ENCODE data around the gene CD8B2.
A peak's percentile ranks its signal among the peaks of the same experiment; 100 is the strongest.

Gene CD8B2

DNA sequence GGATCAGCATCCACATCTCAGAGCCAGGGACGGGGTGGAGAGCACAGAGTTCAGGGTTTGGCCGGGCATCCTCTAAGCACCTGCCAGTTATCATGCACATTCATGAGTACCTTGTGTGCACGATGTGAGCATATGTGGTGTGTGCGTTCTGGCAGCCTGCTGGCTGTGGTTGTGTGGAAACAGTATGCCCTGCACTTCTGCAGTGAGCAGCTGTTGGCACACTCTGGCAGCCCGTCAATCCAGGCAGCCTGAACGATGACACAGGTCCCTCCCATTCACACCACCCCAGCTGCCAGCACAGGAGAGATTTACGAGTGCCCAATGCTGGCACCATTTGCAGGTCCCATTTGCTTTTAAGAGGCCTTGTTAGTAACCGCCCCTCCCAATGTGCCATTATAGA is 74.2 kb downstream of the CD8B2 start:
- no peak overlapping the region for H2AFZ ChIP-seq (ENCODE audit: low read depth, low read length)
- no peak overlapping the region for H3K27ac ChIP-seq (ENCODE audit: low read length)
- no peaks in the 10 kb centered on the region for H3K27me3 ChIP-seq (ENCODE audit: low read depth, low read length)
- H3K4me2 ChIP-seq (ENCODE audit: low read length) = no peak overlapping the region
- H3K4me1 ChIP-seq (ENCODE audit: low read length) = peaks cover 3% of the 10 kb centered on the region; the same call in 1 of the 2 replicates
- no peaks in the 10 kb centered on the region for H3K9me3 ChIP-seq (ENCODE audit: insufficient read depth, low read length)
- no peaks in the 10 kb centered on the region for H3K79me2 ChIP-seq (ENCODE audit: low read length)
- no peak overlapping the region for H3K9ac ChIP-seq (ENCODE audit: low read length)
- no peak for TF ChIP-seq EZH2phosphoT487 (IDR thresholded peaks at IDR 0.05; ENCODE audit: low read depth)
- TF ChIP-seq, protein P1, sequence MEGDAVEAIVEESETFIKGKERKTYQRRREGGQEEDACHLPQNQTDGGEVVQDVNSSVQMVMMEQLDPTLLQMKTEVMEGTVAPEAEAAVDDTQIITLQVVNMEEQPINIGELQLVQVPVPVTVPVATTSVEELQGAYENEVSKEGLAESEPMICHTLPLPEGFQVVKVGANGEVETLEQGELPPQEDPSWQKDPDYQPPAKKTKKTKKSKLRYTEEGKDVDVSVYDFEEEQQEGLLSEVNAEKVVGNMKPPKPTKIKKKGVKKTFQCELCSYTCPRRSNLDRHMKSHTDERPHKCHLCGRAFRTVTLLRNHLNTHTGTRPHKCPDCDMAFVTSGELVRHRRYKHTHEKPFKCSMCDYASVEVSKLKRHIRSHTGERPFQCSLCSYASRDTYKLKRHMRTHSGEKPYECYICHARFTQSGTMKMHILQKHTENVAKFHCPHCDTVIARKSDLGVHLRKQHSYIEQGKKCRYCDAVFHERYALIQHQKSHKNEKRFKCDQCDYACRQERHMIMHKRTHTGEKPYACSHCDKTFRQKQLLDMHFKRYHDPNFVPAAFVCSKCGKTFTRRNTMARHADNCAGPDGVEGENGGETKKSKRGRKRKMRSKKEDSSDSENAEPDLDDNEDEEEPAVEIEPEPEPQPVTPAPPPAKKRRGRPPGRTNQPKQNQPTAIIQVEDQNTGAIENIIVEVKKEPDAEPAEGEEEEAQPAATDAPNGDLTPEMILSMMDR (IDR thresholded peaks at IDR 0.05; ENCODE audit: low read depth, low read length) = no peak
- H4K20me1 ChIP-seq (ENCODE audit: insufficient read depth, low read length) = no peaks in the 10 kb centered on the region
- H3K4me3 ChIP-seq (ENCODE audit: low read length) = no peak overlapping the region
- H3K36me3 ChIP-seq (replicated peaks; ENCODE audit: low read depth, low read length) = no peaks in the 10 kb centered on the region

DNA sequence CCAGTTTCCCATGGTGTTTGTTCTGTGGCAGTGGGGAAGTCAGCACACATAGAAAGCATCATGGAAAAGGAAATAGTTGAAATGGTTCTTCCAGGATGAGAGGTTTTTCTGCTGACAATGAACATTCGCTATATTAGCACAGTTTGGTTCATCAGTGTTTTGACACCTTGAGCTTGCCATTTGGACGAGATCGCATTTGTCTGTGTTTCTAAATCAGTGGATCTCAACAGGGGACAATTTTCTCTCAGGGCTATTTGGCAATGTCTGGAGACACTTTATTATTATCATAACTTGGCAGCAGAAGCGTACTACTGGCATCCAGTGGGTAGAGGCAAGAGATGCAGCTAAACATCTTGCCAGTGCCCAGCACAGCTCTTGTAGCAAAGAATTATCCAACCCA is 74.6 kb downstream of the CD8B2 start:
- H3K4me3 ChIP-seq (ENCODE audit: low read length) = no peak overlapping the region
- H3K4me1 ChIP-seq (ENCODE audit: low read length) = peaks cover 3% of the 10 kb centered on the region; the same call in 1 of the 2 replicates
- no peak overlapping the region for H3K9ac ChIP-seq (ENCODE audit: low read length)
- no peak overlapping the region for H3K27ac ChIP-seq (ENCODE audit: low read length)
- no peak for TF ChIP-seq EZH2phosphoT487 (IDR thresholded peaks at IDR 0.05; ENCODE audit: low read depth)
- TF ChIP-seq, protein P1 (IDR thresholded peaks at IDR 0.05; ENCODE audit: low read depth, low read length) = no peak
- H2AFZ ChIP-seq (ENCODE audit: low read depth, low read length) = no peak overlapping the region
- no peak overlapping the region for H3K4me2 ChIP-seq (ENCODE audit: low read length)
- H4K20me1 ChIP-seq (ENCODE audit: insufficient read depth, low read length) = no peaks in the 10 kb centered on the region
- no peaks in the 10 kb centered on the region for H3K27me3 ChIP-seq (ENCODE audit: low read depth, low read length)
- no peaks in the 10 kb centered on the region for H3K36me3 ChIP-seq (replicated peaks; ENCODE audit: low read depth, low read length)
- no peaks in the 10 kb centered on the region for H3K79me2 ChIP-seq (ENCODE audit: low read length)
- no peaks in the 10 kb centered on the region for H3K9me3 ChIP-seq (ENCODE audit: insufficient read depth, low read length)

DNA sequence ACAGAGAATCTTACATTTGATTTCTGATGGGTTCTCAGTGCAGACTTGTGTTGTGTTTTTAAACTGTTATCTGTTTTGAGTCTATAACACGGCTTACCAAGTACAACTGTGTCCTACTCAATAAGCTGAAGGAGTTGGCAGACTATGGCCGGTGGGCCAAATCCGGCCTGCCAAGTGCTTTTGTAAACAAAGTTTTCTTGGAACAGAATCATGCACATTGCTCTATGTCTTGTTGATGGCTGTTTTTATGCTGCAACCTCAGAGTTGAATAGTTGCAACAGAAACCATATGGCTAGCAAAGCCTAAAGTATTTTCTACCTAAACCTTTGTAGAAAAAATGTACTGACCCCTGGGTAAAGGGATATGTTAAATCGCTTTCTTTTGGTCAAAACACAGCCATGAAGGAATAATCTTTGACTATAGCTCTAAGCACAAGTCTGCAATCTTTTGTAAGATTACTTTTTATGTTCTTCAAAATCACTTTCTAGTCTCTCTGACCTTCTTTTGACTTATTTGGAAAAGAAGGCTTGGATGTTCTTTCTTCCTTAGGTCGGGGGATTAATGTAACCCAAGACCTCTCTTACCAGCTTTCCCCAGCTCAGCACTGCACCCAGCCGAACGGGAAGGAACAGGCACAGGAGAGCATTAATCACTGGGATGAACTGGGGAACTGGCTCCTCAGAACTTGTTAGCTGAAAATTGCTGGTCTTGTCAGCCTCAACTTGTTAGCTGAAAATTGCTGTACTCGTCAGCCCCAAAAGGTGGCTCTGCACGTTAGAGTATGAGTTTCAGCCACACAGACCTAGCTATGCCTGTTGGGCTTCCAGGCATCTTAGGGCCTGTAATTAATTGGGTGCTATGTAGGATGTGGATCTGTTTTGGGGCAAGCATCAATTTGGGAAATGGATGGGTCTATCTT is 75.4 kb downstream of the CD8B2 start:
- Histone ChIP-seq H3K27me3 (ENCODE audit: low read depth, low read length) (no peaks in the 10 kb centered on the region), H3K4me2 (ENCODE audit: low read length) (no peak overlapping the region), H3K79me2 (ENCODE audit: low read length) (no peaks in the 10 kb centered on the region), H3K36me3 (replicated peaks; ENCODE audit: low read depth, low read length) (no peaks in the 10 kb centered on the region), H3K27ac (ENCODE audit: low read length) (no peak overlapping the region), H3K9me3 (ENCODE audit: insufficient read depth, low read length) (no peaks in the 10 kb centered on the region), H3K4me1 (ENCODE audit: low read length) (peaks cover 3% of the 10 kb centered on the region; the same call in 1 of the 2 replicates), H3K9ac (ENCODE audit: low read length) (no peak overlapping the region), H2AFZ (ENCODE audit: low read depth, low read length) (no peak overlapping the region), H4K20me1 (ENCODE audit: insufficient read depth, low read length) (no peaks in the 10 kb centered on the region), H3K4me3 (ENCODE audit: low read length) (no peak overlapping the region)
- no peak for TF ChIP-seq EZH2phosphoT487 (IDR thresholded peaks at IDR 0.05; ENCODE audit: low read depth)
- TF ChIP-seq, protein P1 (IDR thresholded peaks at IDR 0.05; ENCODE audit: low read depth, low read length) = peak; percentile 13; the same call in 1 of the 2 replicates

DNA sequence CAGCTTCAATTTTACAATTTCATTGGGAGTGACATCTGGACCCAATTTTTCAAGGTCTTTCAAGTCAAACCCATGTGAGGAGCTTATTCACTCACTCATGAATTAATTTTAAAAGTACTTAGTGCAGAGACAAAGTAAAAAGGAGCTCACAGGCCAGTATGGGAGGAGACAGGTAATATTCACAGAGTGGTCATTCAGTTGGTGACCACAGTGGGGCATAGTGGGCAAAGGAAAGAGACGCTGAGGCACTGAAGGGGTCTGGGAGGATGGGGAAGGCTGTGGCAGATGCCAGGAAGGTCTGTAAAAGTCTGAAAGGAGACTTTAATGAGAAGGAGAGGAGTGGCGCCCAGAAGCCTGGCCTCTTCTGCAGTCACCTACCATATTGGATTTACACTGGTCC is 76.0 kb downstream of the CD8B2 start:
- H3K4me1 ChIP-seq (ENCODE audit: low read length) = peaks cover 3% of the 10 kb centered on the region; the same call in 1 of the 2 replicates
- no peaks in the 10 kb centered on the region for H3K36me3 ChIP-seq (replicated peaks; ENCODE audit: low read depth, low read length)
- TF ChIP-seq, protein P1 (IDR thresholded peaks at IDR 0.05; ENCODE audit: low read depth, low read length) = no peak
- no peak for TF ChIP-seq EZH2phosphoT487 (IDR thresholded peaks at IDR 0.05; ENCODE audit: low read depth)
- H2AFZ ChIP-seq (ENCODE audit: low read depth, low read length) = no peak overlapping the region
- H3K27me3 ChIP-seq (ENCODE audit: low read depth, low read length) = no peaks in the 10 kb centered on the region
- no peak overlapping the region for H3K4me3 ChIP-seq (ENCODE audit: low read length)
- no peak overlapping the region for H3K4me2 ChIP-seq (ENCODE audit: low read length)
- H3K9me3 ChIP-seq (ENCODE audit: insufficient read depth, low read length) = no peaks in the 10 kb centered on the region
- H3K27ac ChIP-seq (ENCODE audit: low read length) = no peak overlapping the region
- no peaks in the 10 kb centered on the region for H4K20me1 ChIP-seq (ENCODE audit: insufficient read depth, low read length)
- H3K9ac ChIP-seq (ENCODE audit: low read length) = no peak overlapping the region
- H3K79me2 ChIP-seq (ENCODE audit: low read length) = no peaks in the 10 kb centered on the region

All from OCI-LY3 (cell line).